Mesothelial cell of epicardium (in vitro differentiated cells): ENCODE results near the gene FRRS1L. TPM values are rescaled to one million over a fixed set of nuclear protein-coding genes. Genes with fewer than 3 reads are reported as not detected.

Experiments used
- DNase-seq, 2 experiments: peaks; one replicate each; pipeline ENCODE4 v3.0.0; 2021; ENCODE audit warnings: low spot score in 2 of 2; ENCODE audit not compliant: unreplicated experiment in 2 of 2
- H3K27ac Mint-ChIP-seq: 2 replicates; pipeline ENCODE4 v1.8.0; 2021; ENCODE audit warnings: mixed read lengths
- H3K27me3 Mint-ChIP-seq: 2 replicates; pipeline ENCODE4 v1.8.0; 2021; ENCODE audit warnings: low read depth, mixed read lengths
- H3K36me3 Mint-ChIP-seq: 2 replicates; pipeline ENCODE4 v1.8.0; 2021; ENCODE audit warnings: mixed read lengths
- H3K4me1 Mint-ChIP-seq: 2 replicates; pipeline ENCODE4 v1.8.0; 2021; ENCODE audit warnings: mixed read lengths
- H3K4me3 Mint-ChIP-seq: 2 replicates; pipeline ENCODE4 v1.8.0; 2021; ENCODE audit warnings: mild to moderate bottlenecking, moderate library complexity, mixed read lengths
- H3K9me3 Mint-ChIP-seq: 2 replicates; pipeline ENCODE4 v1.8.0; 2021; ENCODE audit warnings: mixed read lengths
- total RNA-seq: library from RNA; stranded (reverse); gene quantifications from 3 replicates; pipeline ENCODE4 v1.2.1, GENCODE V29; 2021
- TF ChIP-seq, protein P1 (sequence below): fragments of 200-600 bp; sonication (generic); IDR thresholded peaks from one replicate; pipeline ENCODE4 v1.5.0; 2021; ENCODE audit warnings: antibody characterized with exemption; ENCODE audit not compliant: unreplicated experiment

FRRS1L gene, protein sequence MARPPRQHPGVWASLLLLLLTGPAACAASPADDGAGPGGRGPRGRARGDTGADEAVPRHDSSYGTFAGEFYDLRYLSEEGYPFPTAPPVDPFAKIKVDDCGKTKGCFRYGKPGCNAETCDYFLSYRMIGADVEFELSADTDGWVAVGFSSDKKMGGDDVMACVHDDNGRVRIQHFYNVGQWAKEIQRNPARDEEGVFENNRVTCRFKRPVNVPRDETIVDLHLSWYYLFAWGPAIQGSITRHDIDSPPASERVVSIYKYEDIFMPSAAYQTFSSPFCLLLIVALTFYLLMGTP
- 12.4 to 14.6 TPM (median 14.4 TPM) in 3 replicates for total RNA-seq

DNA sequence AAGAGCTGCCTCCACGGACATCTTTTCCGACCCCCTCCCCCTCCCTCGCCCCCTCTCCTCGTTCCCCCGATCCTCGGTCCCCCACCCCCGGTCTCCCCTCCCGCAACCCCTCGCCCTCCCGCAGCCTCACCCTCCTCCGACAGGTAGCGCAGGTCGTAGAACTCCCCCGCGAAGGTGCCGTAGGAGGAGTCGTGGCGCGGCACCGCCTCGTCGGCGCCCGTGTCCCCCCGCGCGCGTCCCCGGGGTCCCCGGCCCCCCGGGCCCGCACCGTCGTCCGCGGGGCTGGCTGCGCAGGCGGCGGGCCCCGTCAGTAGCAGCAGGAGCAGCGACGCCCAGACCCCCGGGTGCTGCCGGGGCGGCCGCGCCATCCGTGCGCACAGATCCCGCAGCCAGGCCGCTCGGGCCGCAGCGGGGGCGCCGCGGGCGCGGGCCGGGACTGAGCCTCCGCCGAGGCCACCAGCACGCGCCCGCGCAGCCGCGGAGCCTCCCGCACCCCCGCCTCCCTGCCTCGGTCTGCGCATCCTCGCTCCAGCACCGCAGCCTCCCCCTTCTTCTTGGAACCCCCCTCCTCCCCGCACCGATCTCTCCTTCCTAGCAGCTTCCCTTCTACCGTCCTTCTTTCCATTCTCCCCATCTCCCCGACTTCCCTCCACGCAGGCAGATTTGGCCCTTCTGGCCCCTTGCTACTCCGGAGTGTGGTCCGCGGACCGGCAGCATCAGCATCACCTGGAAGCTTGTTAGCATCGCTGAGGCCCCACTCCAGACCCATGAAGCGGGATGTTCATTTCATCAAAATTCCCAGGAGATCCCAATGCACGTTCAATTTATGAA, at the start of gene FRRS1L:
Gene FRRS1L (minus strand): TSS at position 479 of the 831 bp plus-strand sequence. CDS start 111 bp downstream, at position 368.
- TF ChIP-seq, protein P1, sequence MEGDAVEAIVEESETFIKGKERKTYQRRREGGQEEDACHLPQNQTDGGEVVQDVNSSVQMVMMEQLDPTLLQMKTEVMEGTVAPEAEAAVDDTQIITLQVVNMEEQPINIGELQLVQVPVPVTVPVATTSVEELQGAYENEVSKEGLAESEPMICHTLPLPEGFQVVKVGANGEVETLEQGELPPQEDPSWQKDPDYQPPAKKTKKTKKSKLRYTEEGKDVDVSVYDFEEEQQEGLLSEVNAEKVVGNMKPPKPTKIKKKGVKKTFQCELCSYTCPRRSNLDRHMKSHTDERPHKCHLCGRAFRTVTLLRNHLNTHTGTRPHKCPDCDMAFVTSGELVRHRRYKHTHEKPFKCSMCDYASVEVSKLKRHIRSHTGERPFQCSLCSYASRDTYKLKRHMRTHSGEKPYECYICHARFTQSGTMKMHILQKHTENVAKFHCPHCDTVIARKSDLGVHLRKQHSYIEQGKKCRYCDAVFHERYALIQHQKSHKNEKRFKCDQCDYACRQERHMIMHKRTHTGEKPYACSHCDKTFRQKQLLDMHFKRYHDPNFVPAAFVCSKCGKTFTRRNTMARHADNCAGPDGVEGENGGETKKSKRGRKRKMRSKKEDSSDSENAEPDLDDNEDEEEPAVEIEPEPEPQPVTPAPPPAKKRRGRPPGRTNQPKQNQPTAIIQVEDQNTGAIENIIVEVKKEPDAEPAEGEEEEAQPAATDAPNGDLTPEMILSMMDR = no peak
- H3K36me3 Mint-ChIP-seq = peaks cover 2% of the 10 kb centered on the region
- H3K9me3 Mint-ChIP-seq = peaks cover 11% of the 10 kb centered on the region
- peak; percentile 36 to 63 for DNase-seq
- peaks cover 60% of the 10 kb centered on the region for H3K27me3 Mint-ChIP-seq
- no peak within 1 kb of the TSS for H3K27ac Mint-ChIP-seq
- peaks cover 2% of the 10 kb centered on the region for H3K4me1 Mint-ChIP-seq
- H3K4me3 Mint-ChIP-seq = peak within 1 kb of the TSS; percentile 75

DNA sequence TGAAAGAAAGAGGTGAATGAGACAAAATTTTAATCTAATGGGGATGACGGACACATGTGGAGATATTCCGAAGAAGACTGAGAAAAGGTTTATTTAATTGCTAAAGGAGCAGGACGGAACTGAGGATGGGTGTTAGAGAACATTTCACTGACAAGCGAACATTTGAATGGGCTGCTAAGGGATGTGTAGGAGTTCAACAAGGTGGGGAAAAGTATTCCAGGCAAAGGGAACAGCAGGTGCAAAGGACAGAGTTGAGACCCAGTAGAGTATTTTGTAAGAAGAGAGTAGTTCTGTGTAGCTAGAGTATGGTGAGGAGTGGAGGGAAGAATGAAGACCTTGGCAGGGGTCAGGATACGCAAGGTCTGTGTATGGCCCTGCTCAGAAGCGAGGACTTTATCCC, 47.4 kb upstream of the FRRS1L start:
- Mint-ChIP-seq H3K9me3 (no peaks in the 10 kb centered on the region), H3K27ac (no peak overlapping the region), H3K4me3 (no peak overlapping the region), H3K27me3 (peaks cover 8% of the 10 kb centered on the region), H3K4me1 (no peaks in the 10 kb centered on the region), H3K36me3 (no peaks in the 10 kb centered on the region)
- TF ChIP-seq, protein P1 = no peak
- no peak for DNase-seq

DNA sequence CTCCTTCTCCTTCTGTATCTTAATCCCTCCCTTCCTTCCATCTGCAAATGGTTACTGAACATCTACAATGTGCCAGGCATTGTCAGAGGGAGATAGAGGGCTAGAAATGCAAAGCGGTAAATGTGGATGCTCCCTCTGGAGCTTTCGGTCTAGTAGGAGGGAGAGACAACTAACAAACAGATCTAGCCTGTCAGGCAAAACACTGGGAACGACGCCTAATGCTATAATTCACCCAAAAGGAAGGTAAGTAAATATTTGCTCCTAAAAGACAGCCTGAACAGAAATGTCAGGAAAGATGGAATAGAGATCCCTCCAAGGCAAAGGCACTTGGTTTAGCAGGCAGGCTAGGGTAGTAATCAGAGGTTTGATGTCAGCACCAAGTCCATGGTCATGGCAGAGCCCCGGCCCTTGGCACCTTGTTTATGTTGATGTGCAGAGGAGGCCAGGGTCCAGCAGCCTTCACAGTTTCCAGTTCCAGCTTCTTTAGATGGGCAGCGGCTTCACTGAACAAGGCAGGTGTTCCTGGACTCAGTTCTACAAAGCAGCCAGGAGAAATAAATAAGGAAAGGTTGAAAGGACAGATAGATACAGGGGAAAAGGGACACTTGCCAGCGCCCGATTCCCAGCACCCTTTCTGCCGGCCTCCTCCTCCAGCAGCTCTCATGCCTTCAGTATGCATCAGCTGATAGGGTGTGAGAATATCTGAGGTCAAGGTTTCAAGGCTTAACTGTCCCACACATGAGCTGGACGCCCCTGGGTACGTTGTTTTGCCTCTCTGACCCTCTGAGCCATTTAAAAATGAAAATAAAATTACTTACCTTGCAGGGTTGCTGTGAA, 46.5 kb upstream of the FRRS1L start:
- H3K27ac Mint-ChIP-seq = no peak overlapping the region
- TF ChIP-seq, protein P1 = no peak
- H3K4me3 Mint-ChIP-seq = no peak overlapping the region
- H3K4me1 Mint-ChIP-seq = no peaks in the 10 kb centered on the region
- DNase-seq = no peak
- no peaks in the 10 kb centered on the region for H3K36me3 Mint-ChIP-seq
- peaks cover 6% of the 10 kb centered on the region for H3K27me3 Mint-ChIP-seq
- no peaks in the 10 kb centered on the region for H3K9me3 Mint-ChIP-seq

DNA sequence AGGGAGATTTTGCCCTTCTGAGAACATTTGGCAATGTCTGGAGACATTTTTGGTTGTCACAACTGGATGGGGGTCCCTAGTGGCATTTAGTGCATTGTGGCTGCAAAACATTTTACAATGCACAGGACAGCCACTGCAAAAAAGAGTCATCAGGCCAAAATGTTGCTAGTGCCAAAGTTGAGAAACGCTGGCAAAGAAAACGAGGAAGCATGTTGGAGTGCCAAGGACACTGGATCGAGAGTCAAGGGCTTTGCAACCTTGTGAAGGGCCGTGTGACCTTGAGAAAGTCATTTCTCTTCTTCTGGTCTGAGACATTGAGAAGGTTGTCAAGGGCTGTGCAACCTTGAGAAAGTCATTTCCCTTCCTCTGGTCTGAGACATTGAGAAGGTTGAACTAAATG, 45.7 kb upstream of the FRRS1L start:
- no peak overlapping the region for H3K27ac Mint-ChIP-seq
- no peaks in the 10 kb centered on the region for H3K36me3 Mint-ChIP-seq
- no peak for DNase-seq
- H3K27me3 Mint-ChIP-seq = peaks cover 10% of the 10 kb centered on the region
- TF ChIP-seq, protein P1 = no peak
- no peak overlapping the region for H3K4me3 Mint-ChIP-seq
- H3K9me3 Mint-ChIP-seq = no peaks in the 10 kb centered on the region
- H3K4me1 Mint-ChIP-seq = no peaks in the 10 kb centered on the region

DNA sequence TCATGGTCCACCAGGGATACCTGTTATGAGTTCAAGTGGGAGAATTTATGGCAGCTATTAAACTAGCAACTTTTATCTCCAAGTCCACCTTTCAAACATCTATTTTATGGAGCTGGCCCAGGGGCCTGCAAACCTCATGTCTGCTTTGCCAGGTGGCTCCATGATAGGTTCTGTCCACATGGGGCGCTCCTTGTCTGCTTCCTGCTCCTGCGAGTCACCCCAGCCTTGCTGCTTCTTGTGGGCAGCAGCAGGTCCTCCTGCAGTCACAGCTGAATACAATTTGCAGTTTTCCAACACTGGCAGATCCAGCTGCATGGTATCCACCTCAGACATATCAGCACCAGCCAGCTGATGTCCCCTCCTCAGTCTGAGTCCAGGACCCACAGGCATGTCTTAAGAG, 39.6 kb upstream of the FRRS1L start:
- Mint-ChIP-seq H3K27ac (no peak overlapping the region), H3K36me3 (no peaks in the 10 kb centered on the region), H3K4me1 (peaks cover 2% of the 10 kb centered on the region), H3K27me3 (peaks cover 9% of the 10 kb centered on the region), H3K4me3 (no peak overlapping the region), H3K9me3 (no peaks in the 10 kb centered on the region)
- TF ChIP-seq, protein P1 = no peak
- no peak for DNase-seq
